ENCODE measurements around the gene SECISBP2.

GRCh38 chr9:89339807-89340206, 21.5 kb downstream of the SECISBP2 start:
- TF ChIP-seq YY1 (IDR thresholded peaks at IDR 0.05; ENCODE audit: low read depth) (no peak), RAD21 (IDR thresholded peaks at IDR 0.05; ENCODE audit: low read depth) (no peak)

Data from Ishikawa (cell line).